SU-DHL-6 (cell line): ENCODE results near the gene ELAVL1.

ENCODE experiments used
- H2AFZ ChIP-seq: fragments of 200-600 bp; sonication (generic); 2 replicates; pipeline ENCODE4 v1.6.1; 2014; ENCODE audit warnings: low read depth, mild to moderate bottlenecking, moderate library complexity, mixed read lengths, antibody characterized with exemption, low read length; ENCODE audit not compliant: severe bottlenecking
- H3F3A ChIP-seq: fragments of 200-600 bp; shearing (Covaris generic); 2 replicates; pipeline ENCODE4 v1.6.0; 2016; ENCODE audit warnings: antibody characterized with exemption, mild to moderate bottlenecking; ENCODE audit not compliant: insufficient read depth
- H3K27ac ChIP-seq: fragments of 200-600 bp; sonication (generic); 2 replicates; pipeline ENCODE4 v1.5.1; 2016; ENCODE audit warnings: low read depth, mild to moderate bottlenecking, low read length, moderate library complexity, mixed read lengths
- H3K27me3 ChIP-seq: fragments of 200-600 bp; sonication (generic), shearing (Covaris generic); 2 replicates; pipeline ENCODE4 v1.6.0; 2014; ENCODE audit warnings: mild to moderate bottlenecking, low read length
- H3K36me3 ChIP-seq: fragments of 200-600 bp; sonication (generic); 2 replicates; pipeline ENCODE4 v1.6.1; 2014; ENCODE audit warnings: mild to moderate bottlenecking, low read length, mixed read lengths
- H3K4me2 ChIP-seq: fragments of 300-600, 200-600 bp; shearing (Covaris generic), sonication (generic); 2 replicates; pipeline ENCODE4 v1.6.0; 2014; ENCODE audit warnings: low read length, low read depth, mild to moderate bottlenecking; ENCODE audit not compliant: poor library complexity, severe bottlenecking
- H3K4me3 ChIP-seq: fragments of 200-600 bp; sonication (generic); 2 replicates; pipeline ENCODE4 v1.5.1; 2014; ENCODE audit warnings: antibody characterized with exemption, low read length, mild to moderate bottlenecking, mixed read lengths; ENCODE audit not compliant: insufficient read depth, poor library complexity, severe bottlenecking
- H3K79me2 ChIP-seq: fragments of 200-600 bp; sonication (generic); 2 replicates; pipeline ENCODE4 v1.6.1; 2014; ENCODE audit warnings: mild to moderate bottlenecking, low read length, moderate library complexity; ENCODE audit not compliant: insufficient read depth
- H3K9ac ChIP-seq: fragments of 200-600 bp; sonication (generic); 2 replicates; pipeline ENCODE4 v1.7.0; 2014; ENCODE audit warnings: mild to moderate bottlenecking, low read length
- H3K9me2 ChIP-seq: fragments of 200-600 bp; sonication (generic); replicated peaks from 2 replicates; pipeline ENCODE4 v1.6.1; 2014; ENCODE audit warnings: low read length; ENCODE audit not compliant: insufficient read depth
- H3K9me3 ChIP-seq: fragments of 200-600 bp; sonication (generic); 2 replicates; pipeline ENCODE4 v1.6.1; 2014; ENCODE audit warnings: low read length, mixed read lengths; ENCODE audit not compliant: insufficient read depth
- H4K20me1 ChIP-seq: fragments of 200-600 bp; sonication (generic); 2 replicates; pipeline ENCODE4 v1.6.1; 2014; ENCODE audit warnings: low read depth, mild to moderate bottlenecking, antibody characterized with exemption, low read length, moderate library complexity, mixed read lengths
- CTCF ChIP-seq: fragments of 200-600 bp; sonication (generic); IDR thresholded peaks from one replicate; pipeline ENCODE4 v1.5.1; 2017; ENCODE audit warnings: antibody characterized with exemption, mild to moderate bottlenecking, low read length, moderate library complexity; ENCODE audit not compliant: insufficient read depth, poor library complexity, severe bottlenecking
- EZH2phosphoT487 ChIP-seq: fragments of 200-600 bp; sonication (generic), shearing (Covaris generic); conservative IDR thresholded peaks from 2 replicates; pipeline ENCODE4 v1.6.1; 2018; ENCODE audit warnings: mild to moderate bottlenecking, antibody characterized with exemption, low read length, moderate library complexity, mixed read lengths

ELAVL1 gene

GRCh38 chr19:7924651-7925170 is 80.7 kb downstream of the ELAVL1 start:
- Histone ChIP-seq H2AFZ (no peak overlapping the region), H3K79me2 (no peaks in the 10 kb centered on the region), H3K4me2 (peak overlapping the region; percentile 54), H3F3A (peaks cover 5% of the 10 kb centered on the region; the same call in 1 of the 2 replicates), H3K9me2 (no peaks in the 10 kb centered on the region), H3K36me3 (no peaks in the 10 kb centered on the region), H3K27ac (no peak overlapping the region), H3K27me3 (no peaks in the 10 kb centered on the region), H4K20me1 (no peaks in the 10 kb centered on the region), H3K4me3 (no peak overlapping the region), H3K9me3 (no peaks in the 10 kb centered on the region), H3K9ac (no peak overlapping the region)
- TF ChIP-seq EZH2phosphoT487 (no peak), CTCF (no peak)

- TF ChIP-seq EZH2phosphoT487 (no peak), CTCF (no peak)
- no peak overlapping the region for H3K9ac ChIP-seq
Measured at GRCh38 chr19:7924241-7924640, 81.2 kb downstream of the ELAVL1 start.

GRCh38 chr19:7923295-7924191 is 81.9 kb downstream of the ELAVL1 start:
- TF ChIP-seq EZH2phosphoT487 (no peak), CTCF (no peak)
- no peak overlapping the region for H3K9ac ChIP-seq
- H3K4me2 ChIP-seq, result no peak overlapping the region

More at GRCh38 chr19:7924241-7924640, 81.2 kb downstream of the ELAVL1 start:
- Histone ChIP-seq H3K27me3 (no peaks in the 10 kb centered on the region), H3K36me3 (no peaks in the 10 kb centered on the region), H3K4me3 (no peak overlapping the region), H3K79me2 (no peaks in the 10 kb centered on the region), H3F3A (peaks cover 5% of the 10 kb centered on the region; the same call in 1 of the 2 replicates), H3K9me3 (no peaks in the 10 kb centered on the region), H4K20me1 (no peaks in the 10 kb centered on the region), H3K4me2 (no peak overlapping the region), H2AFZ (no peak overlapping the region), H3K9me2 (no peaks in the 10 kb centered on the region), H3K27ac (no peak overlapping the region)

More at GRCh38 chr19:7923295-7924191, 81.9 kb downstream of the ELAVL1 start:
- Histone ChIP-seq H3K27ac (no peak overlapping the region), H2AFZ (no peak overlapping the region), H3K9me2 (no peaks in the 10 kb centered on the region), H3F3A (no peaks in the 10 kb centered on the region), H3K79me2 (no peaks in the 10 kb centered on the region), H4K20me1 (no peaks in the 10 kb centered on the region), H3K27me3 (no peaks in the 10 kb centered on the region), H3K36me3 (no peaks in the 10 kb centered on the region), H3K9me3 (no peaks in the 10 kb centered on the region), H3K4me3 (no peak overlapping the region)
